Ishikawa (cell line): ENCODE results near the gene RBKS.

Experiments
- CEBPB ChIP-seq: IDR thresholded peaks from 2 replicates; pipeline ENCODE4 v1.6.1; 2012
- CREB1 ChIP-seq: IDR thresholded peaks from 2 replicates; pipeline ENCODE4 v1.6.1; 2012; ENCODE audit warnings: low read depth
- EGR1 ChIP-seq: IDR thresholded peaks from 2 replicates; pipeline ENCODE4 v1.6.1; 2012
- EP300 ChIP-seq: IDR thresholded peaks from 2 replicates; pipeline ENCODE4 v1.6.1; 2012; ENCODE audit warnings: borderline replicate concordance
- FOXM1 ChIP-seq: IDR thresholded peaks from 2 replicates; pipeline ENCODE4 v1.6.1; 2012; ENCODE audit warnings: low read depth, borderline replicate concordance
- NFIC ChIP-seq: IDR thresholded peaks from 2 replicates; pipeline ENCODE4 v1.6.1; 2012
- RAD21 ChIP-seq: IDR thresholded peaks from 2 replicates; pipeline ENCODE4 v1.6.1; 2012; ENCODE audit warnings: low read depth
- TAF1 ChIP-seq: IDR thresholded peaks from 2 replicates; pipeline ENCODE4 v1.6.1; 2012; ENCODE audit warnings: low read depth, mild to moderate bottlenecking
- TCF12 ChIP-seq: IDR thresholded peaks from 2 replicates; pipeline ENCODE4 v1.6.1; 2012; ENCODE audit warnings: low read depth
- TEAD4 ChIP-seq: IDR thresholded peaks from 2 replicates; pipeline ENCODE4 v1.6.1; 2012
- YY1 ChIP-seq: IDR thresholded peaks from 2 replicates; pipeline ENCODE4 v1.6.1; 2012; ENCODE audit warnings: low read depth
- ZBTB7A ChIP-seq: IDR thresholded peaks from 2 replicates; pipeline ENCODE4 v1.6.1; 2012; ENCODE audit warnings: low read depth
- TF ChIP-seq, protein P1 (sequence below): IDR thresholded peaks from 2 replicates; pipeline ENCODE4 v1.6.1; 2012
- TF ChIP-seq, protein P2 (sequence below): IDR thresholded peaks from 2 replicates; pipeline ENCODE4 v1.6.1; 2012
- TF ChIP-seq, protein P3 (sequence below): IDR thresholded peaks from 2 replicates; pipeline ENCODE4 v1.6.1; 2012; ENCODE audit warnings: low read depth, mild to moderate bottlenecking

Gene RBKS

GRCh38 chr2:27901234-27901633 lies 11.0 kb upstream of the RBKS start:
- TF ChIP-seq TCF12, result no peak
- TF ChIP-seq CREB1, result no peak
- no peak for TF ChIP-seq YY1
- TF ChIP-seq, protein P1, sequence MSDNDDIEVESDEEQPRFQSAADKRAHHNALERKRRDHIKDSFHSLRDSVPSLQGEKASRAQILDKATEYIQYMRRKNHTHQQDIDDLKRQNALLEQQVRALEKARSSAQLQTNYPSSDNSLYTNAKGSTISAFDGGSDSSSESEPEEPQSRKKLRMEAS, result no peak
- no peak for TF ChIP-seq TAF1
- no peak for TF ChIP-seq EGR1
- TF ChIP-seq NFIC, result no peak
- TF ChIP-seq RAD21, result no peak
- no peak for TF ChIP-seq ZBTB7A
- TF ChIP-seq TEAD4, result no peak
- TF ChIP-seq, protein P2, sequence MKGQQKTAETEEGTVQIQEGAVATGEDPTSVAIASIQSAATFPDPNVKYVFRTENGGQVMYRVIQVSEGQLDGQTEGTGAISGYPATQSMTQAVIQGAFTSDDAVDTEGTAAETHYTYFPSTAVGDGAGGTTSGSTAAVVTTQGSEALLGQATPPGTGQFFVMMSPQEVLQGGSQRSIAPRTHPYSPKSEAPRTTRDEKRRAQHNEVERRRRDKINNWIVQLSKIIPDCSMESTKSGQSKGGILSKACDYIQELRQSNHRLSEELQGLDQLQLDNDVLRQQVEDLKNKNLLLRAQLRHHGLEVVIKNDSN, result no peak
- no peak for TF ChIP-seq EP300
- TF ChIP-seq CEBPB, result no peak
- no peak for TF ChIP-seq FOXM1
- TF ChIP-seq, protein P3, sequence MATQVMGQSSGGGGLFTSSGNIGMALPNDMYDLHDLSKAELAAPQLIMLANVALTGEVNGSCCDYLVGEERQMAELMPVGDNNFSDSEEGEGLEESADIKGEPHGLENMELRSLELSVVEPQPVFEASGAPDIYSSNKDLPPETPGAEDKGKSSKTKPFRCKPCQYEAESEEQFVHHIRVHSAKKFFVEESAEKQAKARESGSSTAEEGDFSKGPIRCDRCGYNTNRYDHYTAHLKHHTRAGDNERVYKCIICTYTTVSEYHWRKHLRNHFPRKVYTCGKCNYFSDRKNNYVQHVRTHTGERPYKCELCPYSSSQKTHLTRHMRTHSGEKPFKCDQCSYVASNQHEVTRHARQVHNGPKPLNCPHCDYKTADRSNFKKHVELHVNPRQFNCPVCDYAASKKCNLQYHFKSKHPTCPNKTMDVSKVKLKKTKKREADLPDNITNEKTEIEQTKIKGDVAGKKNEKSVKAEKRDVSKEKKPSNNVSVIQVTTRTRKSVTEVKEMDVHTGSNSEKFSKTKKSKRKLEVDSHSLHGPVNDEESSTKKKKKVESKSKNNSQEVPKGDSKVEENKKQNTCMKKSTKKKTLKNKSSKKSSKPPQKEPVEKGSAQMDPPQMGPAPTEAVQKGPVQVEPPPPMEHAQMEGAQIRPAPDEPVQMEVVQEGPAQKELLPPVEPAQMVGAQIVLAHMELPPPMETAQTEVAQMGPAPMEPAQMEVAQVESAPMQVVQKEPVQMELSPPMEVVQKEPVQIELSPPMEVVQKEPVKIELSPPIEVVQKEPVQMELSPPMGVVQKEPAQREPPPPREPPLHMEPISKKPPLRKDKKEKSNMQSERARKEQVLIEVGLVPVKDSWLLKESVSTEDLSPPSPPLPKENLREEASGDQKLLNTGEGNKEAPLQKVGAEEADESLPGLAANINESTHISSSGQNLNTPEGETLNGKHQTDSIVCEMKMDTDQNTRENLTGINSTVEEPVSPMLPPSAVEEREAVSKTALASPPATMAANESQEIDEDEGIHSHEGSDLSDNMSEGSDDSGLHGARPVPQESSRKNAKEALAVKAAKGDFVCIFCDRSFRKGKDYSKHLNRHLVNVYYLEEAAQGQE, result no peak

- no peak for TF ChIP-seq EGR1
- no peak for TF ChIP-seq ZBTB7A
- no peak for TF ChIP-seq NFIC
- no peak for TF ChIP-seq YY1
- TF ChIP-seq, protein P3, result no peak
- no peak for TF ChIP-seq CEBPB
Measured at GRCh38 chr2:27897717-27898116, 7.5 kb upstream of the RBKS start.

GRCh38 chr2:27893006-27893405 lies 2.8 kb upstream of the RBKS start:
- no peak for TF ChIP-seq EP300
- TF ChIP-seq ZBTB7A, result no peak
- no peak for TF ChIP-seq YY1
- TF ChIP-seq TAF1, result no peak
- TF ChIP-seq, protein P2, result no peak
- no peak for TF ChIP-seq FOXM1
- TF ChIP-seq, protein P1, result no peak
- TF ChIP-seq EGR1, result no peak
- no peak for TF ChIP-seq CEBPB
- no peak for TF ChIP-seq RAD21
- no peak for TF ChIP-seq NFIC
- TF ChIP-seq CREB1, result no peak
- no peak for TF ChIP-seq TCF12
- TF ChIP-seq TEAD4, result no peak
- TF ChIP-seq, protein P3, result no peak

DNA sequence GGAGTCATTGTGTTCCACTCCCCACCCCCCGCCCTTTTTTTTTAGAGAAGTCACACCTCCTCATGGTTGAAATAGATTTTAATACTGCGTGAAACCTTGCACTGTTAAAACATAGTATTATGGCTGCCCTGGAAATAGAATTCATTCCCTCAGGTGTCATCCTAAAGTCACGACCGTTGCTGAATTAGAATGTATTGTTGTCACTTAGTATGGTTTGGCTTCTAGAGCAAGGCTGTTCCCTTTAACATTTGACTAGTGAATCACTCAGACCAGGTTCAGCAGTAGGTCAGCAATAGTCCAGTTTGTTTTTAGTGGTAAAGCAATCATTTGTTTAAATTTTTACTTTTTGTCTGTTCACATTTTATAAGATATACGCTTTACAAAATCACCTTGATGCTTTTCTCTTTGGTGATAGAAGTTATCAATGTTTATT lies 1.5 kb upstream of the RBKS start:
- TF ChIP-seq EGR1 (no peak), YY1 (no peak), CEBPB (no peak), EP300 (no peak), CREB1 (no peak), NFIC (no peak)
- TF ChIP-seq, protein P3, result no peak
- TF ChIP-seq, protein P1, result no peak
